ENCODE measurements around the gene NR2C2.
A peak's percentile ranks its signal among the peaks of the same experiment; 100 is the strongest.

Gene NR2C2

DNA sequence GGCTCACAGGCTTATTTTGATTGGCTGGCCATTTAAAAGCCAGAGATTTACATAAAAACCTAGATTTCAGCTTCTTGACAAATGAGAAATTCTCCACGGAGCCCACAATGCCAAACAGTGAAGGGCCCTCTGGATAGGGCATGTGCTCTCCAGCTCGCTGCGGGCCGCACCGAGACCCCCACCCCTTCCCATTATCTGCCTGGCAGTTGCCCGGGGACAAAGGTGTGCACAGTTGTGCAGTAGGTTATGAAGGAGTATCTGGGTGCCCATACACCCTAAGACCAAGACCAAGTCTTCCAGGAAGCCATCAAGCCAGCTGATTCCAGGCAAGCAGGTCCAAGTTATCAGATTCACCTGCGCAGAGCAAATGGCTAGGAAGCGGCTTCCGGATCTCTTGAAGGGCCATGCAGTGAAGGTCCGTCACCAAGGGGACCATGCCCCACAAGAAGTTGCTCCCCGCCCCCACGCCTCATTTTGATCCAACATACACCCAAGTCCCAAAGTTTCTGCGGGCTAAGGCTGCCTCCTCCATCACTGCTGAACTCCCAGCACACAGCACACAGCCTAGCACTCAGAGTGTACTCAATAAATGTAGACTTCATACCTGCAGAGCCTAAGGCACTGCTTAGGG, 116.4 kb downstream of the NR2C2 start:
- no peak for DNase-seq (ENCODE audit: low read depth)

DNA sequence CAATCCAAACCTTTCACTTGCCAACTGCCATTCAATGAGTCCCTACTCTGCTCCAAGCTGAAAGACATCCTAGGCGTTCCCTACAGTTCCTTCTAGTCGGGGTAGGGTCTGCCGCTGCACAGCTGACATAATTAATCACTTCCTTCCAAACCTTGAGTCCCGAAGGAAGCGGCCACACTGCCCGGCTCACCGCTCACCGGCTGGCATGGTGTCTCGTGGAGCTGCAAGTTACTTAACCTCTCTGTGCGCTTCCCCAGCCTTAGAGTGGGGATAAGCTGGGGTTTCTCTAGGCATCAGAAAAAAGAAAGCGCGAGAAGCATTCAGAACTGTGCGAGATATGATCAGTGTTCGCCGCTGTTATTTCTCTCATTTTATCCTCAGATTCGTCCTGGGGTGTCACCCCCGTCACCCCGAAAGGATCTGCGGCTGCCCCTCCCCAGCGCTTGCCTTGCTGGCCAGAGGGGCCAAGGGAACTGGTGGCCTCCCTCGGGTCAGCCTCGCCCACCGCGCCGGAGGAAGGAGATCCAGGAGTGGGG, 117.0 kb downstream of the NR2C2 start:
- DNase-seq (ENCODE audit: low read depth), result no peak

DNA sequence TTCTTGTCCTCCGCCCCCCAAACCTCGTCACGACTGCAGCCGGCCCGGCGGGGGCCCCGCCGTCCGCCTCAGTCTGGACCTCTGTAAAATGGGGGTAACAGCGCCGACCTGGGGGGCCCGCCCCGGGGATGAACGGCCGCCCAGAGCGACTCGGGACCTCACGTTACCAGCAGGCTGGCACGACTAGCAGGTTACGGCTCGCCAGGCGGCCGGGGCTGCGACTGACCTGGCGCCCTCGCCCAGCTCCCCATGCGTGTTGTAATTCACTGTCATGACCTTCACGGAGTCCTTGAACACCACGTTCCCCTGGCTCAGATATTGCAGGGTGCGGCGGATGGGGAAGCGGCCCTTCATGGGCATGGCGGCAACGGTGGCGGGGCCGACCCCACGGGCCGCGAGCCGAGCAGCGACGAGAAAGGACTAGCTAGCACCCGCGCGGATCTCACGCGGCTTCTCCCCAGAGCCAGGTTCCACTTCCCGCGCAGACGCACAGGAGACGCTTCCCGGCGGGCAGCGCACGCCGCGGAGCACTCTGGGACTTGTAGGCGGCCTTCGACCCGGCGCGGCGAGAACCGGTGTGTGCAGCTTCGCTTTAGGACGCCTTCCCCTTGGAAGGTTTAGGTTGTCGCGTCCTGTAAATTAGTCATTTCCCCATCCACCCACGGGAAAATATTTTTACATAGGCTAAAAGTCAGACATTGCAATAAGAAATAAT, 117.6 kb downstream of the NR2C2 start, which contains the start of gene MRPS25:
TSS of gene MRPS25 (minus strand) at position 481 of the 715 bp plus-strand sequence. CDS start at position 360, 121 bp downstream.
- peak; percentile 85 for DNase-seq (ENCODE audit: low read depth)

DNA sequence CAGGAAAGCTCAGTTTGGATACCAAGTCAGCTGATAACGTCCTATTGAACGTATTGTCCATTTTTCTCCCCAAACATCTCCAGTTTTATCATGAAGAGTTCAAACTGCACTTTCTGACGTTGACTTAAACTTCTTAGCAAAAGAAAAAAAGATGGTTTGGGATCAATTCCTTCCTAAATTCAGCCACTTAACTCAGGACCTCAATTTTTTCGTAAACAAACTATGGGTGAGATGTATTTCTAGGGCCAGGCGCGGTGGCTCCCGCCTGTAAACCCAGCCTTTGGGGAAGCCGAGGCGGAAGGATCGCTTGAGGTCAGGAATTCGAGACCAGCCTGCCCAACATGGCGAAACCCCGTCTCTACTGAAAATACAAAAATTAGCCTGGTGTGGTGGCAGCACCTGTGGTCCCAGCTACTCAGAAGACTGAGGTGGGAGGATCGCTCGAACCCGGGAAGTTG, 118.2 kb downstream of the NR2C2 start:
- no peak for DNase-seq (ENCODE audit: low read depth)

DNA sequence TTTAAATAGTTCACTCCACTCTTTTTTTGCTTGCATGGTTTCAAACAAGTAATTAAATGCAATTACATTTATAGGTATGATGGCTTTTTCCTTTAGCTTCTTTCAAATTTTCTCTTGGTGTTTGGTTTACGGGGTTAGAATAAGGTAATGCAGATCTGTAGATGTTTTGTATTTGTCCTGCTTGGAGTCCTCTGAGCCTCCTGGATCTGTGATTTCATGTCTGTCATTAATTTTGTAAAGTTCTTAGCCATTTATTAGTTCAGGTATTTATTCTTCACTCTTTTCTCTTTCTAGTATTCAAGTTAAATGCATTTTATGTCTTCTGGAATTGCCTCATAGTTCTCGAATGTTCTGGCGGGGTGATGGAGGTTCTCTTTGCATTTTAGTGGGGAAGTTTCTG, 119.1 kb downstream of the NR2C2 start:
- no peak for DNase-seq (ENCODE audit: low read depth)

DNA sequence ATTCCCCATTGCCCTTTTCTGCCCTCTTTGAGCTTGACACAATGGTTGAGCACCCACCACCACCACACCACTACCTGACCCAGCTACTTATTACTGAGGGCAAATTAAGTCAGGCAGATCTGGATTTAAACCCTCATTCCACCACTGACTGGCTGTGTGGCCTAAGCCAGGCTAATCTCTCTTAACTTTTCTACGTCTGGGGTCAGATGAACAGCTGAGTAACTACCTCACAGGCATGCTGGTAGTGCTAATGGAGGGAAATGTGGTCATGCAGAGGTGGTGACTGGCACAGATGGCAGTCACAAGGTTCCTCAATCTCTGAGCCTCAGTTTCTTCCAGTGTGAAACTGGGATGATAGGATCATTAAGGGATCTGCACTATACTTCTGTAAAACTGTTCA, 122.1 kb downstream of the NR2C2 start:
- no peak for DNase-seq (ENCODE audit: low read depth)

DNA sequence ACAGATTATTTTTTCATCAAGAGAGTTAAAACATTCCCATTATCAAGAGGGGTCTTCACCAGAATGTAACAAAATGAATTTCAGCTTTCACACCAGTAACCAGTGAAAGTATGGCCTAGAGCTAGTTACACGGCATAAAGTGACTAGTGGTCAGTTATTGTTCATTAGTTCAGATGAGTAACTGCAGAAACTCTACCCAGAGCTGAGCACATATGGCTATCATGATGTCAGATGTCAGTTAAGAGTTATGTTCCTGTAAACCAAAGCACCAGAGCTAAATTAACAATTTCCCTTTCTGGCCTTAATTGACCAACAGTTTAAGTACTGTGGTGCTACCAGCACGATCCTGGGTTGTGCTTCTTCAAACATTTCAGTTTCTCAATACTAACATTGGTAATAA, 124.3 kb downstream of the NR2C2 start:
- no peak for DNase-seq (ENCODE audit: low read depth)

DNA sequence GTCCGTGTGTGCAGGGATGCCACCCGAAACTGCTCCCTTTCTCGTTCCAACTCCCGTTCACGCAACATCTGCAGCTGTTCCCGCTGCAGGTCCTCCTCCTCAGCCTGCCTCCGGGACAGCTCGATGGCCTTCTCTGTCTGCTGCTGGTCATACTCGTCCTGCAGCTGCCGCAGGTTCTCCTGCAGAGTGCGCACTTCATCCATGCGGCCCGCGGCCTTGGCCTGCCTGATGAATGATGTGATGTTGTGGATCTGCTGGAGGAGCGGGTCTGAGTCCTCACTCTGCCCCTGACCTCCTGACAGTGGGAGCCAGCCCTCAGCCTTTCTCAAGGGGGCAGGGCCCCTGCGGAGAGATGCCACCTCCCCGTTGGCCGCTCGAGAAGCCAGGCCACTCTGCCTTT, 127.1 kb downstream of the NR2C2 start:
- DNase-seq (ENCODE audit: low read depth), result no peak

DNA sequence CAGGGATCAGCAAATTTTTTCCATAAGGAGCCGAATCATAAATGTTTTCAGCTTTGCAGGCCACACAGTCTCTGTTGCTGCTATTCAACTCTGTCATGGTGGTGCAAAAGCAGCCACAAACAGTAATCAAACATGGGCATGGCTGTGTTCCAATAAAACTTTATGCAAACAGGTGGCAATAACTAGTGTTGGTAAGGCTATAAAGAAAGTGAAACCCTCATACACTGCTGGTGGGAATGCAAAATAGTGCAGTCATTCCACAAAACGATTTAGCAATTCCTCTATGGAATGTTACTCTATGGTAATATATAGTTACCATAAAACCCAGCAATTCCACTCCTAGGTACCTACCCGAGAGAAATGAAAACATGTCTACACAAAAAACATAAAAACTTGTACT, 131.7 kb downstream of the NR2C2 start:
- no peak for DNase-seq (ENCODE audit: low read depth)

DNA sequence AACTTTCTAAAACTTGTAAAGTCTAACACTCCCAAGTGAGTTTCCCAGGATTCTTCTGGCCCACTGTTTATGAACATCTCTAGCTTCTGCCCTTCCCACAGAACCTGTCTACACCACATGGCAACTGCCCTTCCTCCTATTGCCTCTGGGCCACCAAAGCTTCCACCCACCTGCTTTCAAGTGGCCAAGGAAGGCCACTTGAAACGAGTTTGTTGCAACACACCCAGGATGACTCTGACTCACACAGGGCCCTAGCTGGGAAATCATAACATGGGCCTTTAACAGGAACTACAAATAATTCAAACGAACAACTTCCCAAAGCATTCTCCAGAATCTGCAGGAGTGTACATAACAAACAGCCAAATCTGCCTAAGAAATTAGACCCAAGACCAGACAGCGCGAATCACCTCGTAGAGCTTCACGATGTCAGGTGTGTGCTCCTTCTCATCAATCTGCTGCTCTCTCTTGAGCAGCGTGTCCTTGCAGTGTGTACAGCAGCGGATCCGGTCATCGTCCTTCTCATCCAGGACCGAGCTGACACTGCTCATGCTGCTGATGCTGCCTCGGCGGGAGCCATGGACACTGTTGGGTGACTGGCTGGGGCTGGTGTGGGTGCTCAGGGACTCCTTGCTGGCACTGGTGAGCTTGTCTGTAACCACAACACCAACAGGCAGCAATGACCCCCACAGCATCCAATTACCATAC, 134.7 kb downstream of the NR2C2 start:
- no peak for DNase-seq (ENCODE audit: low read depth)

DNA sequence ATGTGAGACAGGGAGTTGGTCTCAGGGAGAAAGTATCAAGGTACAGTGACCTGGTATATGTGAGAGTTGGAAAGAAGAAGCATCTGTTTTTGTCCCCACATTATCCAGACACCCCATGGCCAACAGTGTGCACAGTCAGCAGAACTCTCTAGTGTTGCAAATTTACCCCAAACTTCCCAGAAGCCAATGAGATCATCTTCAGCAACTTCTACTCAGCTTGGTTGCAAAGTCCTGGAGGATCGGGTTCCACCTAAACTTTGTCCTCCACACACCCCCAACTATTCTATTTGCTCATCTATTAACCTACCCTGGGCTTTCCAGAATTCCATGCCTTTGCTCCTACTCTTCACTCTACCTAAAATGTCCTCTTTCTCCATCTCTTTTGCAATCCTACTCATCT, 135.9 kb downstream of the NR2C2 start:
- no peak for DNase-seq (ENCODE audit: low read depth)

DNA sequence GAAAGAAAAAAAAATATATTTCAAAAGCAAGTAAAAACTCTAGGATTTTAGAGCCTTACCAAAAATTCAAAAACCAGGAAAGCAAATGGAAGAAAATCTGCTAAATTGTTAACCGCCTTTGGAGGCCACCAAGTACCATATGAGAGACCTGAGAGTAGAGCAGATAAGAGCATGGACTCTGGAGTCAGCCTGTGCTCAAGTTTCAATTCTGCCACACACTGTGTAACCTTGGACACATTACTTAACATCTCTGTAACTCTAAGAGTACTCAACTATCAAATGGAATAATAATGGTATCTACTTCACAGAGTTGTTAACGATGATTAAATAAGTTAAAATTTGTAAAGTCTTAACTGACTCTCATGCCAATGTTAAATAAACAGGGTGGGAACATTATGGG, 138.9 kb downstream of the NR2C2 start:
- DNase-seq (ENCODE audit: low read depth), result no peak

DNA sequence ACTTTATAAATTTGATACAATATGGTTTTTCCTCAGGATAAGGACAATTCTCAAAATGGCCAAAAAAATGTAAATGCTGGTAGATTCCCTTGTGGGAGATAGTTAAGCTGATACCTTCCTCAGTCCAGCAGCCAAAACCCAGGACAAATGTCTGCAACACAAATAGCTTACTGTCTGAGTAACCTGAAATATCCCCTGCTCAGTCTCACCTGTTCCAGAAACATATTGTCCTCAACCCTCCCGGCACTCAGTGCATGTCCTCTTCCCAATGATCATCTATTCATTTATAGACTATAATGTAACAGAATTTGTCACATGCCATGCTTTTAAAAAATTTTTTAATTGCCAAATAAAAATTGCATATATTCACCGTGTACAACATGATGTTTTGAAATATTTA, 139.3 kb downstream of the NR2C2 start:
- DNase-seq (ENCODE audit: low read depth), result no peak

DNA sequence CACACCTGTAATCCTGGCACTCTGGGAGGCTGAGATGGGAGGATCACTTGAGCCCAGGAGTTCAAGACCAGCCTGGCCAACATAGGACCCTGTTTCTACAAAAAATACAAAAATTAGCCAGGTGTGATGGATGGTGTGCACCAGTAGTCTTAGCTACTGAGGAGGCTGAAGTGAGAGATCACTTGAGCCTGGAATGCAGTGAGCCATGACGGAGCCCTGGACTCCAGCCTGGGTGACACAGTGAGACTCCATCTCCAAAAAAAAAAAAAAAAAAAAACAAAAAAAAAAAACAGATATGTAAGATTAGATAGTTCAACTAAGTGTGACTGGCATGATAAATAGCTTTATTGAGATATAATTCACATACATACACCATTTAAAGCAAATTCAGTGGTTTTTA, 141.8 kb downstream of the NR2C2 start:
- DNase-seq (ENCODE audit: low read depth), result no peak

DNA sequence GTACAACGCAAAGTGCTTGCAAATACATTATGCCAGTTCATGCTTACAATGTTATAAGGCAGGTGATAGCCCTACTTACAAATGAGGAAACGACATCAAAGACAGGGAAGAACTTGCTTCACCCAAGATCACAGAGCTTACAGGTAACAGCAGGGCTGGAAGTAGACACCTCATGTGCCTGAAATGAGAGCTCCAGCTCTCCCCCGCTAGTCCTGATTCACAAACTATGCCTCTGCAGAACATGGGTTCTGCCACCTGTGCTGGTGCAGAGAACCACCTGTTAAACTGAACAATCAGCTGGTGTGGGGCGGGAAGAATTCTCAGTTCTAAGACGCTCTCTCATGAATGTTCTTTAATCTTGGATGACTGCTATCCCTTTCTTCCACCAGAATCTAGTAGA, 144.2 kb downstream of the NR2C2 start:
- no peak for DNase-seq (ENCODE audit: low read depth)

DNA sequence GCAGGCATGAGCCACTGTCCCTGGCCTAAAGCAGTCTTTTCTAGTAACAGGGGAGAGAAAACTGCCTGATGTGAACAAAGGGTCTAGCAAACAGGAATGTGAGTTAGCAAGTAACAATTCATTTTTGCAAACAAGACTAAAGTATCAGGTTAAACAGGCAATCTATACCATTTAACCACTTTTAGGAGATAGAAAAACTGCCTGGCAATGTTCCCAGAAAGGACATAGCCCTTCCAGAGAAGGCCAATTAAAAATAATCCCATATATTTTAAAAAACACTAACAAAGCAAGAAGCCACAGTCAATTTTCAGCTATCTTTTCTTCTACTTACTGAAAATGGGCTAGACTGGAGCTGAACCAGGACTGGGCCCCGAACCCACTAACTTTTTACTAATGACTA, 145.3 kb downstream of the NR2C2 start:
- DNase-seq (ENCODE audit: low read depth), result no peak

DNA sequence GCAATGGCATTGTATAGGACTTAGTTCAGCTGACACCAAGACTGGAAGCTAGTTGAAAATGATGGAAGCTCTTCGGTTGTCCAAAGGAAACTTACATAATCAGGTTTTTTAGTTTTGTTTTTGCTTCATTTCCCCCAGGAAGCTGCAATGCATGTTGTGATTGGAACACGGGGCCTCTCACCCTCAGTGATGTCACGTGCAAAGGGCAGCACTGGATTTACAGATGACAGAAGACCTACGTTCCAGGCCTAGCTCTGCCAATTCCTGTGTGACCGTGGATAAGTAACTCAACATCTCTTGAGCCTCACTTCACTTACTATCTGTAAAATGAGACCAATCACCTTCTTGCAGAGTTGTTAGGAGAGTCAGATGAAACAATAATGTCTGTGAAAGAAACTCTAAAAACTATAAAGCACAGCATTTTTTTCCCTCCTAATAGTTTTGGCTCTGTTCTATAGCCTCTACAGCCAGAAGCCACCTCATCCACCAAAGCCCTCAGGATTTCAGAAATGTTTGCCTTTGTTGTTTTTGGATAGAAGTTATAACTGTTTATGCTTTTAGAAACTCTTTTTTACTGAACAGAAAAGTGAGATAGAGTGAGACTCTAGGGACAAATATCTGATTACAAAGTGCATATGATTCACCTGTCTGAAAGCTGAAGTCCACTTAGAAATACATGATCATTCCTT, 146.9 kb downstream of the NR2C2 start:
- no peak for DNase-seq (ENCODE audit: low read depth)

DNA sequence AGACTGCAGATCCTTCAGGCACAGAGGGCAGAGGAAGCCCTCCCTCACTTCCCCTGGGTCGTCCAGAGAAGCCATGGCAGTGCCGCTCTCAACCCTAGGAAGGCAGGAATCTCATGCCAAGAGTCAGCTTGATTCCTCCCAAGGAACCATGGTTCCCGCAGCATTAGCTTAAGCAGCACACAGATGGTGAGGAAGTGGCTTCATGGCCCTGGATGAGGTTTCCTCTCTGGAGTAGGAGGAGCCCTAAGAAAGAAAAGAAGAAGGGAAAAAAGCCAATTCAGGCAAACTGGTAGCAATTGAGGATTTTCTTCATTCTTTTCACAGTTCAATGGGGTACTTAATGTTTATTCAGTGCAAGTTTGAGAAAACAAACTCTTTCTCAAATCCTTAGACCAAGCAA, 148.7 kb downstream of the NR2C2 start:
- DNase-seq (ENCODE audit: low read depth), result no peak

DNA sequence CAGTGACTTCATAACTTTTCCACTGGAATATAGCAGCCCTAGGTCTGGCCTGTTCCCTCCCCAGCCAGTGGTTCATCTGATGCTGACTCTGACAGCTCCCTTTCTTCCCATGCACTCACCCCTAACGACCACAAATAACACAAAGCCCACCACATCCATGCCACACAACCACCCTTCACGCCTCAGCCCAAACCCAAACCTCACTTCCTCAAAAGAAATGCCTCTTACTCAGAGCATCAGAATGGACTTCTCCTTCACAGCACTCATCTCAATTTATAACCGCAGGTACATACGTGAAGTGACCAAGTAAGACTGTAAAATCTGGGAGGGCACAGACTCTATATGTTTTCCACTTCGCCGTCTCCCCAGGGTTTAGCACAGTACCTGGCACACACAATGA, 150.5 kb downstream of the NR2C2 start:
- no peak for DNase-seq (ENCODE audit: low read depth)

All from activated T-helper 9 cell treated with anti-CD3 and anti-CD28 coated beads, Interleukin-2, amount 50 U/mL, for 16 hours (primary cell).